Left cardiac atrium (tissue), 4 donors: ENCODE measurements around the gene TMEM45A. TPM values are rescaled to one million over a fixed set of nuclear protein-coding genes. Genes with fewer than 3 reads are reported as not detected.
"Not testable (repeated sequence)": the region's sequence is repeated elsewhere in the genome, so short reads cannot be mapped to it uniquely, and the experiment has no call there.

Experiments
- ATAC-seq, 2 donors: fragments of 200-7000 bp; cut with Tn5 transposase; one replicate each; pipeline ENCODE4 v1.9.1; 2020; ENCODE audit warnings: mild to moderate bottlenecking in 2 of 2, moderate library complexity in 2 of 2
- DNase-seq: peaks from one replicate; pipeline ENCODE4 v3.0.0-alpha.2; 2020
- intact Hi-C, 2 donors: fragments of 100-400 bp; cut with DNase I; formaldehyde crosslinking; loops; one replicate each; pipeline versions ENCODE4 v1.14.1 to v1.15.1; 2022 to 2023
- total RNA-seq, 2 donors: library from RNA; stranded (reverse); fragmentation: NEBNext Ultra II Directional; extraction: Animal tissue kit (Norgen Biotek cat#: 25700); gene quantifications; one replicate each; pipeline ENCODE4 v1.2.1, GENCODE V29; 2021
- donor health status: DM: no; HTN: yes; CAD: no.
- donor health status: DM: no; HTN: yes; CAD: no; lungs with severe emphysema.
- donor health status: DM: yes; HTN: yes; CAD: no.
- donor health status: Dilated cardiomyopathy.

TMEM45A gene
- total RNA-seq, 2 donors from 2014 or later = 12.3 to 15.3 TPM

DNA sequence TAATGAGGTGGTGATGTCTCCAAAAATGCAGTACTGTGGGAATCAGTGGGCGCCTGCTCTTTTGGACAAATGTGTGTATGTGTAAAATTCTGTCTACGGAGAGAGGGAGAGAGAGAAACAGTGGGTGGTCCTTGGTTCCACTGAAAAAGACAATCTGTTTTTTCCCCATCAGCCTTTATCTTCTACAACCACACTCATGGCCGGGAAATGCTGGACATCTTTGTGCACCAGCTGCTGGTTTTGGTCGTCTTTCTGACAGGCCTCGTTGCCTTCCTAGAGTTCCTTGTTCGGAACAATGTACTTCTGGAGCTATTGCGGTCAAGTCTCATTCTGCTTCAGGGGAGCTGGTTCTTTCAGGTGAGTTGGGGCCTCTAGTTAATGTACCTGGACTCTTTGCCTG, 65.8 kb downstream of the TMEM45A start:
- ATAC-seq (no peak), DNase-seq (no peak)
- intact Hi-C loops = no loop called here

DNA sequence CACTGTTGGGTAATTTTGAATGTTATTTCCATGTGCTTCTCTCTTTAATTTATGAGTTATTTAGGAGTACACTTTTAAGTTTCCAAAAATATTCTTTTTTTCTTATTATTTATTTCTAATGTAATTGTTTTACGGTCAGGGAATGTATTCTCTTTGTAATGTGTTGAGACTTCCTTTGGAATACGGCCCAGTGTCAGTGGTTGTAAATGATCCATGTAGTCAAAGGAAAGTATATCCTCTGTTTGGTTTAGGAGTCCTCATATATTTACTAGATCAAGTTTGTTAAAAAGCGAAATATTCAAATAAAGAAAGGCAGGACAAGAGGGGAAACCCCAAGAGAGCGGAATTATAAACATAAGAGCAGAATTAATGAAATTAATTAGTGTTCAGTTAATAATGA, 68.0 kb downstream of the TMEM45A start:
- ATAC-seq (no peak), DNase-seq (no peak)

GRCh38 chr3:100561459-100562158, 69.2 kb downstream of the TMEM45A start:
- ATAC-seq (no peak), DNase-seq (no peak)
- intact Hi-C loops = no loop called here

More for the DNA sequence above, 68.0 kb downstream of the TMEM45A start:
- intact Hi-C loops = no loop called here

- intact Hi-C loops = no loop called here
- ATAC-seq (no peak), DNase-seq (no peak)
Measured at GRCh38 chr3:100562224-100562857, 69.9 kb downstream of the TMEM45A start.

DNA sequence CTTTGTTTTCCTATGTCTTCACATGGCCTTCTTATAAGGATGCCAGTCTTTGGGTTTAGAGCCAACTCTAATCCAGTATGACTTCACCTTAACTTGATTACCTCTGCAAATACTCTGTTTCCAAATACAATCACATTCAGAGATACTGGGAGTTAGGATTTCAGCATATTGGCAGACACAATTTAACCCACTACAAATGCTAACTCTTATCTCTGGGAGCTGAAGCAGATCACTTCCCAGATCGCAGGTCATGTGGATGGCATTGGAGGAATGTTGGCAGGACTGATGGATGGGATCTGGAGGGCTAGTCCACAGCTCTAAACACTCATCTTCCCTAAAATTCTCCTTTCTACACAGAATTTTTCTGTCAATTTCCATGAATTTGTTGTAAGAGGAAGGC, 70.8 kb downstream of the TMEM45A start:
- intact Hi-C loops = no loop called here
- DNase-seq (no peak), ATAC-seq (no peak)

DNA sequence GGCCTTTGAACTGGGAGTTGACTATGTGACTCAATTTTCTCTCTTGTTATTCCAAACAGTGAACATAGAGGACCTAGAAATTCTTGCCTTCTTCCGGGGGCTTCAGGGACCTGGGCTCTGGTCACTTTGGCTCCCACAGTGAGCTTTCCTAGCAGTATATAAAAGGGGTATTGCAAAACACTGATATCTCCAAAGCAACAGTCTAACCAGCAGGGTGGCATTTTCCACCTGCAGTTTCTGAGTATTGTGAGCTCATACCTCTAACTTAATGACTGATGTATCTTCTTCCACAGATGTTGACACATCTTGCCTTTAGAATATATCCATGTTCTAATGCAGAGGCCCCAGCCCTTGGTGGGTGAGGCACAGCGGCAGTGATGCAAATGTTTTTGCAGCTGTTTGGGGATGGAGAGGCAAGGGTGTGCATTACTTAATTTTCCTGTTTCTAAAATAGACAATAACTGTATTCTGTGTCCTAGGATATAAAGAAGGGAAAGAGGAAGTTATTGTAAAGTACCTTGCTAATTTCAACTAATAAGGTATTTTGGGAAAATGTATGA, 71.3 kb downstream of the TMEM45A start:
- ATAC-seq (no peak), DNase-seq (no peak)
- intact Hi-C loops = no loop called here

DNA sequence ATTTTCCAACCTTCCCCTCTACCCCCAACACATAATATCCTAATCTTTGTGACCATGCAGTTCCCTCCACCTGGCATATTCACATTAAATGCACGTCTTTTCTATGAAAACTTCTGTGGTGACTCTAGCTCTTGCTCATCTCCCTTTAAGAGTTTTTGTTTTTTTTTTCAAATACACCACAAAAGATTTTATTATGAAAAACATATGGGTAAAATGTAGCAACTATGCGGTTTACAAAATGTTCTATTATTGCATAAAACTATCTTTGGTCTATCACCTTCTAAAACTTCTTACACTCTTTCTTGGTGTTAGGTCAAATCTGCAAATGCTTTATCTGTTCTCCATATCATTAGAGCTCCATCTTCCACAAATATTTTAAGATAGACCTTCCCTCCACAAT, 78.4 kb downstream of the TMEM45A start:
- DNase-seq (no peak), ATAC-seq (no peak)
- intact Hi-C loops = no loop called here

- DNase-seq (no peak), ATAC-seq (no peak)
- intact Hi-C loops = no loop called here
Measured at GRCh38 chr3:100574536-100574935, 82.1 kb downstream of the TMEM45A start.

DNA sequence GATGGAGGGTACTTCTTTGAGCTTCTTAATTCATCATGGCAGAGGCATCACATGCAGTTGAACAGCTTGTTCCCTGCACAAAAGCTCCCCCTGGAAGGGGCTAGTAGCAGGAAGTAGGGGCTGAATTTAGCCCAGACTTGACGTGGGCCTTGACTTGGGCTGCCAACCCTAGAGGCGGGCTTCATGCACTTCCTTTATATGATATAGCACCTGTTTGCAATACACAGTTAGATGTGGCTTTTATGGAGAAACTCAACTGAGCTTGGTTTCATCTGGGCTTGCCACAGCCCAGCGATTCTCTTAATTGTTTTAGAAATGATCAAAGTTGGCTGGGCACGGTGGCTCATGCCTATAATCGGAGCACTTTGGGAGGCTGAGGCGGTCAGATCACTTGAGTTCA, 83.3 kb downstream of the TMEM45A start:
- DNase-seq = no peak
- intact Hi-C loops = no loop called here
- no peak for ATAC-seq

GRCh38 chr3:100577382-100578008, 85.1 kb downstream of the TMEM45A start:
- intact Hi-C loops = no loop called here
- no peak for DNase-seq
- ATAC-seq = no peak

DNA sequence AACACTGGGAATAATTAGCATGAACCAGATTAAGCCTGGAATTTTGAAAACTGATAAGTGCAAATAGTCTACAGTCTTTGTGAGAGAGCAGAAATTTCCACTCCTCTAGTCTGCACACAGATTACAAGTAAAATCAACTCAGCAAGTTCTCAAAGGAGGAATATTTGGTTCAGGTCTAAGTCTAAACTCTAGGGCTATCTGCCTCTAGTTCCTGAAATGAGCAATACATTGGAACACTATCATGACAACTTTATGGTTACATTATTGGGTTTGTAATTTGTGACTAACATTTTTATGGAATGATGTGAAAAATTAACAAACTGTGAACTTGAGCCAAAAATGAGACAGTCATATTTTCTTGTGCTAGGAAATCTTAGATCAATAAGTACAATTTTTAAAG, 86.2 kb downstream of the TMEM45A start:
- DNase-seq = no peak

GRCh38 chr3:100580147-100580546, 87.7 kb downstream of the TMEM45A start:
- intact Hi-C loops = no loop called here
- ATAC-seq = peak in 1 of 2 donors; percentile 29
- no peak for DNase-seq

More for the DNA sequence above, 86.2 kb downstream of the TMEM45A start:
- intact Hi-C loops = no loop called here
- no peak for ATAC-seq

GRCh38 chr3:100581650-100582049, 89.2 kb downstream of the TMEM45A start:
- no peak for DNase-seq
- ATAC-seq = no peak
- intact Hi-C loops = no loop called here

- intact Hi-C loops, DNase-seq, ATAC-seq: not testable (repeated sequence)
Measured at GRCh38 chr3:100582157-100582556, 89.7 kb downstream of the TMEM45A start.

GRCh38 chr3:100584101-100584660, 91.8 kb downstream of the TMEM45A start:
- DNase-seq = no peak
- intact Hi-C loops = no loop called here
- no peak for ATAC-seq

DNA sequence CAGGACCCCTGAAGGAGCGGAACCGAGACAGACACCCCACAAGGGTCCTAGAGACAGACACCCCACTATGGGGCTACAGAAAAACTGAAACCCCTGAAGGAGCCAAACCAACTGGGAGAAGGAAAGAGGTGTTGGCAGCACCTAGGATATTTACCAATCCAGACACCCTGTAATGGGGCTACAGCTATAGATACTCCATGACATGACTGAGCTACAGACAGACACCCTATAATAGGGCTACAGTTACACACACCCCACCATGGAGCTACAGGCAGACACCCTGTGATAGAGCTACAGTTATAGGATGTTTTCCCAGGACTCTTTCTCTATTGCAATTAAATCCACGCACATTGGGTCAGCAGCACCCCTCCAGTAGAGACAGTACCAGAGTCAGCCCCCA, 94.4 kb downstream of the TMEM45A start:
- intact Hi-C loops = no loop called here
- DNase-seq (no peak), ATAC-seq (no peak)

- ATAC-seq (no peak), DNase-seq (no peak)
- intact Hi-C loops = no loop called here
Measured at GRCh38 chr3:100588251-100588650, 95.8 kb downstream of the TMEM45A start.

DNA sequence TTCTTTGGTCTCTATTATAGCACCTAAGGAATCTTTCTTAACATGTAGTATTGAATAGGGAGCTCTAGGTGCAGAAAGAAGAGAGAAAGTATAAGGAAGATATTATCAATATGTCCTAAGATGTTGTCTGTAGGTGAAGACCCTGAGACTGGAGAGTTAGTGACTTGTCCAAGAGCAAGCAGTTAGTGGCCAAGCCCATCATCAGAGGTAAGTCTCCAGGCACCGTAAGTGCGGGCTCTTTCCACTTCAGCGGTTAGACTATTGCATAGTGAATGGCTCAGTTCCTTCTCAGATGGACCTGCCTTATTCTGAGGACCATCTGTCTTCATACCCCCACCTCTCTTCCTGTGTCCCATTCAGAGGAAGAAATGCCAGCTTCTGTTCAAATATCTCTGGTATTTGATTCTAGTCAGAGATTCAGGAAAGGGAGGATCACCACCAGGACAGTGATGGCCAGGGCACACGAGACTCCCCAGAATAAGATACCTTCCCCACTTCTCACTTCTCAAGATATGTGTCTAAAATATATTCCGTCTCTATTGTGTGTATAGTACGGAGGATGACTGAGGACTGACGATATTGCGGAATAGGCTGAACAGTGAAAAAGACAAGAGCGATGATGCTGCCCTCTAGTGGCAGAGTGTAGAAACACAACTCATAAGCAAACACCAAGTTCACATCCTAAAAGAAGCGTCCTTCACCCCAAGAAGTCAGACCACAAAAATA, 97.9 kb downstream of the TMEM45A start:
- peak; percentile 30 for DNase-seq
- intact Hi-C loops = loop anchor here (2.0 to 10.0 kb wide), 5 partner anchors 125 to 759 kb away; no protein-coding TSS in a partner anchor
- ATAC-seq = peak; percentile 89 to 91

DNA sequence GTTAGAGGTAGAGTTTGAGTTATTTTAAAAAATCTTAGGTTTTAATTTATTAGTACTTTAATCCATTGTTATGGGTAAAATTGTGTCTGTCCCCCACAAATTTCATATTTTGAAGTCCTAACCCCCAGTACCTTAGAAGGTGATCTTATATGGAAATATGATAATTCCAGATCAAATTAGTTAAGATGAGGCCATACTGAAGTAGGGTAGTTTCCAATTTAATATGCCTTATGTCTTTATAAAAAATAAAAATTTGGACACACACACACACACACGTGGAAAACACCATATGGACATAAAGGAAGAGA, 98.4 kb downstream of the TMEM45A start:
- no peak for ATAC-seq

More for the DNA sequence above, 98.4 kb downstream of the TMEM45A start:
- intact Hi-C loops = loop anchor here (2.0 to 10.0 kb wide), 5 partner anchors 126 to 760 kb away; no protein-coding TSS in a partner anchor
- DNase-seq = no peak
